C1 segment of cervical spinal cord (tissue), 14 donors: ENCODE measurements around the gene IGSF21.
A peak's percentile ranks its signal among the peaks of the same experiment; 100 is the strongest.
"Not testable (repeated sequence)": the region's sequence is repeated elsewhere in the genome, so short reads cannot be mapped to it uniquely, and the experiment has no call there.

Source experiments
- DNase-seq, 14 donors: peaks; one replicate each; lab custom pipeline; 2025; lab: John Stamatoyannopoulos, UW

IGSF21 gene

GRCh38 chr1:18396247-18396980 is 288.8 kb downstream of the IGSF21 start:
- DNase-seq = no peak

GRCh38 chr1:18397641-18398040 is 290.0 kb downstream of the IGSF21 start:
- DNase-seq = no peak

GRCh38 chr1:18398791-18399530 is 291.4 kb downstream of the IGSF21 start:
- peak in 1 of 14 donors; percentile 34 for DNase-seq

- DNase-seq = no peak
Measured at GRCh38 chr1:18400347-18401102, 292.9 kb downstream of the IGSF21 start.

GRCh38 chr1:18401921-18402320 is 294.3 kb downstream of the IGSF21 start:
- DNase-seq = no peak

GRCh38 chr1:18404460-18404859 is 296.9 kb downstream of the IGSF21 start:
- no peak for DNase-seq

- DNase-seq = no peak
Measured at GRCh38 chr1:18407166-18408045, 299.8 kb downstream of the IGSF21 start.

GRCh38 chr1:18408656-18409370 is 301.2 kb downstream of the IGSF21 start:
- DNase-seq = no peak

- DNase-seq = no peak
Measured at GRCh38 chr1:18409609-18410237, 302.1 kb downstream of the IGSF21 start.

- no peak for DNase-seq
Measured at GRCh38 chr1:18410407-18410806, 302.8 kb downstream of the IGSF21 start.

GRCh38 chr1:18411321-18411720 is 303.7 kb downstream of the IGSF21 start:
- no peak for DNase-seq

GRCh38 chr1:18411820-18412641 is 304.4 kb downstream of the IGSF21 start:
- DNase-seq = no peak

- DNase-seq = no peak
Measured at GRCh38 chr1:18412882-18413353, 305.3 kb downstream of the IGSF21 start.

- no peak for DNase-seq
Measured at GRCh38 chr1:18413541-18414305, 306.1 kb downstream of the IGSF21 start.

GRCh38 chr1:18414321-18414720 is 306.7 kb downstream of the IGSF21 start:
- DNase-seq = no peak

- DNase-seq = no peak
Measured at GRCh38 chr1:18414872-18415447, 307.4 kb downstream of the IGSF21 start.

GRCh38 chr1:18415448-18416027 is 307.9 kb downstream of the IGSF21 start:
- no peak for DNase-seq

GRCh38 chr1:18416126-18416525 is 308.5 kb downstream of the IGSF21 start:
- DNase-seq = not testable (repeated sequence)
